ENCODE measurements around the gene BCKDHB. TPM values are rescaled to one million over a fixed set of nuclear protein-coding genes. Genes with fewer than 3 reads are reported as not detected.

Gene BCKDHB
- total RNA-seq, 1 experiment from 2014 or later: 16.4 TPM

GRCh38 chr6:80142586-80142985, 36.1 kb downstream of the BCKDHB start:
- H3K9me3 ChIP-seq (ENCODE audit: control insufficient read depth, insufficient read depth, low read depth, low read length): no peaks in the 10 kb centered on the region
- no TSS peak for BruUV-seq (replicated peaks)
- ATAC-seq (no peak), DNase-seq (ENCODE audit: low read depth, low spot score) (no peak)
- ChIA-PET POLR2A (no interaction called here), CTCF (no interaction called here)
- no peaks in the 10 kb centered on the region for H3K4me1 ChIP-seq (ENCODE audit: control insufficient read depth, insufficient read depth, low read length)
- in situ Hi-C loops (cut with HindIII; ENCODE audit: low pct_unique_long_range_greater_than_20kb, low sequenced_read_pairs): no loop called here
- H3K27me3 ChIP-seq (ENCODE audit: control insufficient read depth, insufficient read depth, low read length): no peaks in the 10 kb centered on the region
- no peak for TF ChIP-seq REST (IDR thresholded peaks at IDR 0.05; ENCODE audit: insufficient read depth in 1 of 2, low read depth in 2 of 2, low read length in 1 of 2)
- TF ChIP-seq TCF7L2 (IDR thresholded peaks at IDR 0.05; ENCODE audit: low read depth, low read length): no peak
- TF ChIP-seq POLR2AphosphoS5 (IDR thresholded peaks at IDR 0.05; ENCODE audit: low read depth, low read length): no peak
- TF ChIP-seq SIN3A (IDR thresholded peaks at IDR 0.05; ENCODE audit: borderline replicate concordance, insufficient read depth, low read depth, low read length): no peak
- TF ChIP-seq CTCF (IDR thresholded peaks at IDR 0.05): no peak
- intact Hi-C loops (cut with micrococcal nuclease; ENCODE audit: unreplicated experiment): no loop called here
- H3K4me3 ChIP-seq (ENCODE audit: low read depth in 2 of 2, low read length in 2 of 2): no peak overlapping the region
- H3K36me3 ChIP-seq (ENCODE audit: control insufficient read depth, insufficient read depth, low read length): no peaks in the 10 kb centered on the region; the same call in 1 of the 2 replicates
- H3K27ac ChIP-seq (ENCODE audit: low read length): no peak overlapping the region

- H3K27me3 ChIP-seq (ENCODE audit: control insufficient read depth, insufficient read depth, low read length): no peaks in the 10 kb centered on the region
- ATAC-seq (no peak), DNase-seq (ENCODE audit: low read depth, low spot score) (no peak)
- H3K4me3 ChIP-seq (ENCODE audit: low read depth in 2 of 2, low read length in 2 of 2): no peak overlapping the region
- no peak overlapping the region for H3K27ac ChIP-seq (ENCODE audit: low read length)
- CTCF ChIA-PET: no interaction called here
- no peak for TF ChIP-seq TCF7L2 (IDR thresholded peaks at IDR 0.05; ENCODE audit: low read depth, low read length)
- no peak for TF ChIP-seq POLR2AphosphoS5 (IDR thresholded peaks at IDR 0.05; ENCODE audit: low read depth, low read length)
- no peak for TF ChIP-seq CTCF (IDR thresholded peaks at IDR 0.05)
- TF ChIP-seq SIN3A (IDR thresholded peaks at IDR 0.05; ENCODE audit: borderline replicate concordance, insufficient read depth, low read depth, low read length): no peak
- TF ChIP-seq REST (IDR thresholded peaks at IDR 0.05; ENCODE audit: insufficient read depth in 1 of 2, low read depth in 2 of 2, low read length in 1 of 2): no peak
- H3K9me3 ChIP-seq (ENCODE audit: control insufficient read depth, insufficient read depth, low read depth, low read length): no peaks in the 10 kb centered on the region
- intact Hi-C loops (cut with micrococcal nuclease; ENCODE audit: unreplicated experiment): no loop called here
- POLR2A ChIA-PET: no interaction called here
- BruUV-seq (replicated peaks): no TSS peak
- in situ Hi-C loops (cut with HindIII; ENCODE audit: low pct_unique_long_range_greater_than_20kb, low sequenced_read_pairs): no loop called here
- H3K36me3 ChIP-seq (ENCODE audit: control insufficient read depth, insufficient read depth, low read length): no peaks in the 10 kb centered on the region; the same call in 1 of the 2 replicates
- no peaks in the 10 kb centered on the region for H3K4me1 ChIP-seq (ENCODE audit: control insufficient read depth, insufficient read depth, low read length)
These were observed 37.0 kb downstream of the BCKDHB start for GRCh38 chr6:80143419-80143937.
